ENCODE results near the gene FAM83D.
A peak's percentile ranks its signal among the peaks of the same experiment; 100 is the strongest.

FAM83D gene

GRCh38 chr20:38926142-38926933, at the start of gene FAM83D:
Gene FAM83D (plus strand): TSS chr20:38926417. CDS start chr20:38926443, 26 bp downstream.
- DNase-seq: peak; percentile 98 to 100

GRCh38 chr20:38877483-38877882, 48.7 kb upstream of the FAM83D start:
- DNase-seq: no peak

- DNase-seq: no peak
These were observed 47.4 kb upstream of the FAM83D start for GRCh38 chr20:38878866-38879265.

GRCh38 chr20:38880952-38881735, 45.1 kb upstream of the FAM83D start:
- no peak for DNase-seq

GRCh38 chr20:38881806-38882440, 44.3 kb upstream of the FAM83D start:
- DNase-seq: no peak

- no peak for DNase-seq
These were observed 43.6 kb upstream of the FAM83D start for GRCh38 chr20:38882600-38882999.

GRCh38 chr20:38883081-38883980, 42.9 kb upstream of the FAM83D start:
- DNase-seq: peak in 1 of 2 experiments; percentile 36

- DNase-seq: peak; percentile 95 to 97
These were observed 42.1 kb upstream of the FAM83D start for GRCh38 chr20:38883981-38884733.

- no peak for DNase-seq
These were observed 40.9 kb upstream of the FAM83D start for GRCh38 chr20:38885357-38885756.

- no peak for DNase-seq
These were observed 38.0 kb upstream of the FAM83D start for GRCh38 chr20:38888059-38888831.

- no peak for DNase-seq
These were observed 37.2 kb upstream of the FAM83D start for GRCh38 chr20:38889050-38889449.

GRCh38 chr20:38889792-38890496, 36.3 kb upstream of the FAM83D start:
- peak; percentile 47 to 67 for DNase-seq

GRCh38 chr20:38890497-38890818, 35.8 kb upstream of the FAM83D start:
- no peak for DNase-seq

- no peak for DNase-seq
These were observed 33.9 kb upstream of the FAM83D start for GRCh38 chr20:38892091-38892981.

GRCh38 chr20:38893056-38893564, 33.1 kb upstream of the FAM83D start:
- DNase-seq: no peak

- peak; percentile 42 to 86 for DNase-seq
These were observed 32.6 kb upstream of the FAM83D start for GRCh38 chr20:38893565-38894090.

- peak in 1 of 2 experiments; percentile 69 for DNase-seq
These were observed 31.9 kb upstream of the FAM83D start for GRCh38 chr20:38894091-38894847.

All from NCI-H526 (cell line).